OCI-LY3 (cell line): ENCODE results near the gene PCSK5.

Experiments
- H2AFZ ChIP-seq: fragments of 200-600, 300-600 bp; shearing (Covaris generic); 2 replicates; pipeline ENCODE4 v1.6.0; 2014; ENCODE audit warnings: antibody characterized with exemption, low read depth, low read length
- H3K27ac ChIP-seq: fragments of 200-600, 300-600 bp; sonication (generic); 2 replicates; pipeline ENCODE4 v1.5.1; 2014; ENCODE audit warnings: mild to moderate bottlenecking, low read length, moderate library complexity, mixed read lengths
- H3K27me3 ChIP-seq: fragments of 200-600, 300-600 bp; sonication (generic); 2 replicates; pipeline ENCODE4 v1.6.1; 2014; ENCODE audit warnings: low read depth, low read length, mixed read lengths
- H3K36me3 ChIP-seq: fragments of 200-600, 300-600 bp; sonication (generic); replicated peaks from 2 replicates; pipeline ENCODE3; 2014; ENCODE audit warnings: low read depth, low read length, mixed read lengths
- H3K4me1 ChIP-seq: fragments of 300-600, 200-600 bp; sonication (generic); 2 replicates; pipeline ENCODE4 v1.6.1; 2014; ENCODE audit warnings: low read length, mixed read lengths
- H3K4me2 ChIP-seq: fragments of 200-600, 300-600 bp; sonication (generic); 2 replicates; pipeline ENCODE4 v1.6.1; 2014; ENCODE audit warnings: low read length, mixed read lengths
- H3K4me3 ChIP-seq: fragments of 300-600, 200-600 bp; sonication (generic); 2 replicates; pipeline ENCODE4 v1.5.1; 2014; ENCODE audit warnings: antibody characterized with exemption, mild to moderate bottlenecking, low read length, moderate library complexity
- H3K79me2 ChIP-seq: fragments of 300-600, 200-600 bp; shearing (Covaris generic); 2 replicates; pipeline ENCODE4 v1.6.1; 2014; ENCODE audit warnings: mild to moderate bottlenecking, low read length, mixed read lengths
- H3K9ac ChIP-seq: fragments of 300-600, 200-600 bp; shearing (Covaris generic); 2 replicates; pipeline ENCODE4 v1.6.0; 2014; ENCODE audit warnings: mild to moderate bottlenecking, low read length, moderate library complexity
- H3K9me3 ChIP-seq: fragments of 200-600, 300-600 bp; shearing (Covaris generic); 2 replicates; pipeline ENCODE4 v1.6.1; 2014; ENCODE audit warnings: low read length, mixed read lengths; ENCODE audit not compliant: insufficient read depth
- H4K20me1 ChIP-seq: fragments of 200-600, 300-600 bp; sonication (generic); 2 replicates; pipeline ENCODE4 v1.6.1; 2016; ENCODE audit warnings: low read length, mixed read lengths; ENCODE audit not compliant: insufficient read depth
- EZH2phosphoT487 ChIP-seq: fragments of 200-600 bp; shearing (Covaris generic); IDR thresholded peaks from 2 replicates; pipeline ENCODE4 v1.6.1; 2018; ENCODE audit warnings: antibody characterized with exemption, mixed run types, low read depth
- TF ChIP-seq, protein P1 (sequence below): fragments of 200-600, 300-600 bp; sonication (generic); IDR thresholded peaks from 2 replicates; pipeline ENCODE4 v1.5.1; 2014; ENCODE audit warnings: antibody characterized with exemption, low read length, low read depth

Gene PCSK5

DNA sequence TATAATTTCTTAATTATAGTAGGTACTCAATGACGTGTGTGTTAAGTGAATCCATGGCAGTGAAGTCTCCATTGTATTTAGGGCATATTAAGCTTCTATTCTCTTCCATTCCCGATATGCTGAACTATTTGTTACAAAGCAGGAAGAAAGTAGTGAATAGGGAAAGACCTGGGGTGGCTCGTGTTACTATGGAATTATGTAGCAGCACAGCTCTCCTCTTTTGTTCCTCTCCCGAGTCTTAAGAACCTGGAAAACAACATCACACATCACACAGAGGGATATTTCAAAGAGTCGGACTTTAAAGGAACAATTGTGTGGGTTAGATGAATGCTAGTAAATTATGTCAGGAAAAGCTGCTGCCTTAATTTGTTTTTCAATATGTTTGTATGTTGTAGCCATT is 131.8 kb downstream of the PCSK5 start:
- Histone ChIP-seq H3K27me3 (no peaks in the 10 kb centered on the region), H4K20me1 (no peaks in the 10 kb centered on the region), H3K27ac (no peak overlapping the region)

GRCh38 chr9:76023715-76024195 is 133.3 kb downstream of the PCSK5 start:
- no peaks in the 10 kb centered on the region for H3K36me3 ChIP-seq
- no peak overlapping the region for H3K4me3 ChIP-seq
- H2AFZ ChIP-seq, result no peak overlapping the region
- no peak overlapping the region for H3K4me2 ChIP-seq
- no peak overlapping the region for H3K9ac ChIP-seq
- H3K27me3 ChIP-seq, result no peaks in the 10 kb centered on the region
- H3K79me2 ChIP-seq, result no peaks in the 10 kb centered on the region
- H3K27ac ChIP-seq, result no peak overlapping the region
- no peak for TF ChIP-seq EZH2phosphoT487
- TF ChIP-seq, protein P1, sequence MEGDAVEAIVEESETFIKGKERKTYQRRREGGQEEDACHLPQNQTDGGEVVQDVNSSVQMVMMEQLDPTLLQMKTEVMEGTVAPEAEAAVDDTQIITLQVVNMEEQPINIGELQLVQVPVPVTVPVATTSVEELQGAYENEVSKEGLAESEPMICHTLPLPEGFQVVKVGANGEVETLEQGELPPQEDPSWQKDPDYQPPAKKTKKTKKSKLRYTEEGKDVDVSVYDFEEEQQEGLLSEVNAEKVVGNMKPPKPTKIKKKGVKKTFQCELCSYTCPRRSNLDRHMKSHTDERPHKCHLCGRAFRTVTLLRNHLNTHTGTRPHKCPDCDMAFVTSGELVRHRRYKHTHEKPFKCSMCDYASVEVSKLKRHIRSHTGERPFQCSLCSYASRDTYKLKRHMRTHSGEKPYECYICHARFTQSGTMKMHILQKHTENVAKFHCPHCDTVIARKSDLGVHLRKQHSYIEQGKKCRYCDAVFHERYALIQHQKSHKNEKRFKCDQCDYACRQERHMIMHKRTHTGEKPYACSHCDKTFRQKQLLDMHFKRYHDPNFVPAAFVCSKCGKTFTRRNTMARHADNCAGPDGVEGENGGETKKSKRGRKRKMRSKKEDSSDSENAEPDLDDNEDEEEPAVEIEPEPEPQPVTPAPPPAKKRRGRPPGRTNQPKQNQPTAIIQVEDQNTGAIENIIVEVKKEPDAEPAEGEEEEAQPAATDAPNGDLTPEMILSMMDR, result no peak
- no peaks in the 10 kb centered on the region for H3K9me3 ChIP-seq
- H4K20me1 ChIP-seq, result no peaks in the 10 kb centered on the region
- H3K4me1 ChIP-seq, result no peaks in the 10 kb centered on the region

More for the DNA sequence above, 131.8 kb downstream of the PCSK5 start:
- Histone ChIP-seq H3K9me3 (no peaks in the 10 kb centered on the region), H3K9ac (no peak overlapping the region), H3K4me3 (no peak overlapping the region), H3K36me3 (no peaks in the 10 kb centered on the region), H3K79me2 (no peaks in the 10 kb centered on the region), H3K4me1 (no peaks in the 10 kb centered on the region), H3K4me2 (no peak overlapping the region), H2AFZ (no peak overlapping the region)
- TF ChIP-seq, protein P1, result no peak
- no peak for TF ChIP-seq EZH2phosphoT487

DNA sequence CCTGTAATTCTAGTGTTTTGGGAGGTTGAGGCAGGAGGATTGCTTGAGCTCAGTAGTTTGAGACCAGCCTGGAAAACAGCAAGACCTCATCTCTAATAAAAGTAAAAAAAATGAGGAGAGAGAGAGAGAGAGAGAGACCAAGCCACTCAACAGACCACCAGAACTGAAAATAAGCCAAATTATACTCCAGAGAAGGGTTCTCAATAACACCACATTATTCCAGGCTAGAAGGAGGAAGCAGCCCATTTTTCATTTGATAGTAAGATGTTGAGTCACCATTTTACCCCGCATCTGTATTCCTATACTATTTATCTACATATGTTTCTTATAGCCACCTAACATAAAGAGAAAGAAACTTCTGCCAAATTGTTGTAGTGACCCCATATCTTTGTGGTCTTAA is 134.8 kb downstream of the PCSK5 start:
- no peaks in the 10 kb centered on the region for H3K4me1 ChIP-seq
- no peak overlapping the region for H3K4me3 ChIP-seq
- TF ChIP-seq, protein P1, result no peak
- no peak for TF ChIP-seq EZH2phosphoT487
- no peaks in the 10 kb centered on the region for H3K27me3 ChIP-seq
- H3K9ac ChIP-seq, result no peak overlapping the region
- H3K27ac ChIP-seq, result no peak overlapping the region
- H3K9me3 ChIP-seq, result no peaks in the 10 kb centered on the region
- no peak overlapping the region for H2AFZ ChIP-seq
- no peaks in the 10 kb centered on the region for H3K79me2 ChIP-seq
- H3K36me3 ChIP-seq, result no peaks in the 10 kb centered on the region
- H4K20me1 ChIP-seq, result no peaks in the 10 kb centered on the region
- no peak overlapping the region for H3K4me2 ChIP-seq

- Histone ChIP-seq H3K27ac (no peak overlapping the region), H4K20me1 (no peaks in the 10 kb centered on the region), H3K9ac (no peak overlapping the region), H3K79me2 (no peaks in the 10 kb centered on the region), H3K4me3 (no peak overlapping the region), H3K4me2 (no peak overlapping the region), H3K36me3 (no peaks in the 10 kb centered on the region), H2AFZ (no peak overlapping the region), H3K9me3 (no peaks in the 10 kb centered on the region), H3K27me3 (no peaks in the 10 kb centered on the region), H3K4me1 (no peaks in the 10 kb centered on the region)
- TF ChIP-seq, protein P1, result no peak
- no peak for TF ChIP-seq EZH2phosphoT487
Observed at GRCh38 chr9:76026796-76027195, 136.3 kb downstream of the PCSK5 start.
